Heart left ventricle (tissue), 16 donors: ENCODE data around the gene SLC35B4. TPM values are rescaled to one million over a fixed set of nuclear protein-coding genes. Genes with fewer than 3 reads are reported as not detected.

ENCODE experiments used
- ATAC-seq, 4 donors: fragments of 200-7000 bp; cut with Tn5 transposase; one replicate each; pipeline ENCODE4 v1.9.1; 2020 to 2022; ENCODE audit warnings: moderate library complexity in 4 of 4, mild to moderate bottlenecking in 3 of 4, moderate number of reproducible peaks in 1 of 4
- DNase-seq, 5 donors: peaks; one replicate each; pipeline ENCODE4 v3.0.0-alpha.2; 2020
- H3K27ac ChIP-seq, 12 donors: fragments of 200-600 bp; sonication (generic) in 4 of 12; one replicate each; pipeline versions ENCODE4 v1.5.0 to v1.8.0; 2016 to 2022; ENCODE audit warnings: mild to moderate bottlenecking in 2 of 12
- H3K27me3 ChIP-seq, 9 donors: fragments of 200-600 bp; sonication (generic) in 2 of 9; one replicate each; pipeline versions ENCODE4 v1.5.1 to v1.8.0; 2016 to 2022; ENCODE audit warnings: mild to moderate bottlenecking in 3 of 9
- H3K36me3 ChIP-seq, 9 donors: fragments of 200-600 bp; sonication (generic) in 2 of 9; one replicate each; pipeline versions ENCODE4 v1.5.0 to v1.8.0; 2018 to 2022; ENCODE audit warnings: mild to moderate bottlenecking in 2 of 9
- H3K4me1 ChIP-seq, 12 donors: fragments of 200-600 bp; sonication (generic) in 4 of 12; one replicate each; pipeline versions ENCODE4 v1.5.0 to v1.8.0; 2016 to 2022; ENCODE audit warnings: mild to moderate bottlenecking in 3 of 12
- H3K4me3 ChIP-seq, 12 donors: fragments of 200-600 bp; sonication (generic) in 4 of 12; one replicate each; pipeline versions ENCODE4 v1.5.0 to v1.8.0; 2017 to 2022; ENCODE audit warnings: mild to moderate bottlenecking in 9 of 12, moderate library complexity in 4 of 12
- H3K9me3 ChIP-seq, 12 donors: fragments of 200-600 bp; sonication (generic) in 4 of 12; one replicate each; pipeline versions ENCODE4 v1.5.0 to v1.8.0; 2016 to 2022; ENCODE audit warnings: mild to moderate bottlenecking in 1 of 12
- POLR2A ChIP-seq, 2 donors: fragments of 450-650 bp; IDR thresholded peaks; one replicate each; pipeline ENCODE4 v1.6.1; 2017; ENCODE audit warnings: antibody characterized with exemption in 2 of 2, mild to moderate bottlenecking in 2 of 2, moderate library complexity in 2 of 2
- WGBS, 4 donors: extraction: QIAGEN DNeasy Blood & Tissue Kit in 2 of 4; methylation state at CpG; one replicate each; pipeline versions ENCODE4 v1.1.5 to v1.1.7; 2013 to 2018; 5-methylcytosine and 5-hydroxymethylcytosine counted together
- intact Hi-C, 10 donors: fragments of 100-400 bp; cut with DNase I; formaldehyde crosslinking; loops; one replicate each; pipeline versions ENCODE4 v1.11.1 to v1.14.2; 2022
- polyA plus RNA-seq, 2 donors: library from polyadenylated mRNA; stranded (reverse); fragments of 200-250 nt; gene quantifications; one replicate each; pipeline ENCODE4 v1.2.3, GENCODE V29; 2013
- total RNA-seq, 9 donors: library from RNA; depleted of rRNA in 2 of 9; stranded (reverse); fragments of >200 nt in 2 of 9; fragmentation: NEBNext Ultra II Directional in 3 of 9; extraction: Animal tissue kit (Norgen Biotek cat#: 25700) in 3 of 9; gene quantifications; one replicate each; pipeline versions ENCODE4 v1.1.0 to v1.2.4, GENCODE V29; 2016 to 2023
- TF ChIP-seq, protein P1 (sequence below), 12 donors: fragments of 200-600 bp; sonication (generic) in 4 of 12; IDR thresholded peaks; one replicate each; pipeline versions ENCODE4 v1.5.0 to v1.8.0; 2018 to 2022; ENCODE audit warnings: antibody characterized with exemption in 12 of 12, mild to moderate bottlenecking in 5 of 12
- donor health status: ischemic (EF 13 %, LVEDD 7.1; RV severe dilation, severe dysfunction).
- donor health status: healthy with polysubstance abuse.
- donor health status: DM: no; HTN: yes; CAD: no.
- donor health status: DM: no; HTN: no; CAD: no.
- donor health status: ischemic (EF 25% LVEDD 6.9; RV normal size, moderate dysfunction).
- donor health status: ischemic (EF 25% LVEDD 5.7; RV mildly dilated, moderate dysfunction).
- donor health status: healthy.
- donor health status: DM: yes; HTN: yes; CAD: no.
- donor health status: ischemic (EF 35%, LVEDD 5.7; RV mildly dilated, moderate dysfunction).
- donor health status: nonischemic (EF 11% LVEDD 7.7; RV severe dilation, severe dysfunction).
- donor health status: DM: yes; HTN: yes; CAD: no.
- donor health status: PGD.
- donor health status: ischemic (EF 29% LVEDD 5.4; RV normal size, mild dysfunction).
- donor health status: nonischemic (EF 23%, LVEDD 6.1; RV moderate dilation, normal function).

SLC35B4 gene
- total and polyA plus RNA-seq, 11 donors: 2.6 to 8.6 (median 5.4) TPM

DNA sequence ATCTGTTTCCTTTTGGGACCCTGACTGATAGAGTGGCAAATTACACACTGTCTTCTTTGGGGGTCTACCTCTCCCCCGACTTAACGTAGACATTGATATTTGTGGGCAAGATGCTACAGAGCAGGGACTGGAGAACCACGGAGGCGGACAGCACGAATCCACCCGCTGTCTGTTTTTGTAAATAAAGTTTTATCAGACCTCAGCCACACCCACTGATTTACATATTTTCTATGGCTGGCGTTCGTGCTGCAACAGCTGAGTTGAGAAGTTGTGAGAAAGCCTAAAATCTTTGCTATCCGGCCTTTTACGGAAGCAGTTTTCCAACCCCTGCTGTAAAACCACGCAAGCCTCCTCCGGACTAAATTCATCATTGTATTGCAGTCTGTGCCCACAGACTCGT is 17.2 kb upstream of the SLC35B4 start:
- no peaks in the 10 kb centered on the region for H3K36me3 ChIP-seq
- TF ChIP-seq, protein P1, sequence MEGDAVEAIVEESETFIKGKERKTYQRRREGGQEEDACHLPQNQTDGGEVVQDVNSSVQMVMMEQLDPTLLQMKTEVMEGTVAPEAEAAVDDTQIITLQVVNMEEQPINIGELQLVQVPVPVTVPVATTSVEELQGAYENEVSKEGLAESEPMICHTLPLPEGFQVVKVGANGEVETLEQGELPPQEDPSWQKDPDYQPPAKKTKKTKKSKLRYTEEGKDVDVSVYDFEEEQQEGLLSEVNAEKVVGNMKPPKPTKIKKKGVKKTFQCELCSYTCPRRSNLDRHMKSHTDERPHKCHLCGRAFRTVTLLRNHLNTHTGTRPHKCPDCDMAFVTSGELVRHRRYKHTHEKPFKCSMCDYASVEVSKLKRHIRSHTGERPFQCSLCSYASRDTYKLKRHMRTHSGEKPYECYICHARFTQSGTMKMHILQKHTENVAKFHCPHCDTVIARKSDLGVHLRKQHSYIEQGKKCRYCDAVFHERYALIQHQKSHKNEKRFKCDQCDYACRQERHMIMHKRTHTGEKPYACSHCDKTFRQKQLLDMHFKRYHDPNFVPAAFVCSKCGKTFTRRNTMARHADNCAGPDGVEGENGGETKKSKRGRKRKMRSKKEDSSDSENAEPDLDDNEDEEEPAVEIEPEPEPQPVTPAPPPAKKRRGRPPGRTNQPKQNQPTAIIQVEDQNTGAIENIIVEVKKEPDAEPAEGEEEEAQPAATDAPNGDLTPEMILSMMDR (IDR thresholded peaks at IDR 0.05): no peak
- TF ChIP-seq POLR2A (IDR thresholded peaks at IDR 0.05): no peak
- no peak overlapping the region for H3K4me3 ChIP-seq
- H3K9me3 ChIP-seq: no peaks in the 10 kb centered on the region
- DNase-seq (no peak), ATAC-seq (no peak)
- no peaks in the 10 kb centered on the region for H3K4me1 ChIP-seq
- intact Hi-C loops: no loop called here
- H3K27ac ChIP-seq: no peak overlapping the region
- peaks cover 0 to 16% (median 8%) of the 10 kb centered on the region in 9 donors for H3K27me3 ChIP-seq
- WGBS, 4 donors: 80 to 86% (median 84%) methylated on average over 13 of the region's 13 CpGs

DNA sequence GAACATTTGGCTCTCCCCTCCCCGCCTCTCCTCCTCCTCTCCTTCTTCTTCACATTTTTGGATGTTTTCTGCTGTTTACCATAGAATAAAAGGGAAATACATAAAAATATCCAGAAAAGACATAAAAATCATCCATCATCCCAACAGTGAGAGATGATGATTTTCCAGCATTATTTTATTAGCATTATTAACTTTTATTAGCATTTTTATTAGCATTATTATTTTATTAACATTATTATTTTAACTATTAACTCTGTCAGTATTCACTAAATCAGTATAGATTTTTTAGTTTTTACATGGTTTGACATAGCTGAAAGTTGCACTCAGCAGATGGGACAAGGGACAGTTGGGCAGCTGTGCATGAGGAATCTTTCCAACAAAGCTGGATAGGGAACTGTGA is 16.2 kb upstream of the SLC35B4 start:
- Histone ChIP-seq H3K4me1 (no peaks in the 10 kb centered on the region), H3K4me3 (no peak overlapping the region), H3K36me3 (no peaks in the 10 kb centered on the region), H3K27me3 (peaks cover 0 to 16% (median 8%) of the 10 kb centered on the region in 9 donors), H3K9me3 (no peaks in the 10 kb centered on the region), H3K27ac (no peak overlapping the region)
- DNase-seq (no peak), ATAC-seq (no peak)
- no peak for TF ChIP-seq POLR2A (IDR thresholded peaks at IDR 0.05)
- TF ChIP-seq, protein P1 (IDR thresholded peaks at IDR 0.05): no peak
- WGBS, 4 donors: 83 to 95% (median 91%) methylated on average over 1 of the region's 1 CpG
- intact Hi-C loops: no loop called here

DNA sequence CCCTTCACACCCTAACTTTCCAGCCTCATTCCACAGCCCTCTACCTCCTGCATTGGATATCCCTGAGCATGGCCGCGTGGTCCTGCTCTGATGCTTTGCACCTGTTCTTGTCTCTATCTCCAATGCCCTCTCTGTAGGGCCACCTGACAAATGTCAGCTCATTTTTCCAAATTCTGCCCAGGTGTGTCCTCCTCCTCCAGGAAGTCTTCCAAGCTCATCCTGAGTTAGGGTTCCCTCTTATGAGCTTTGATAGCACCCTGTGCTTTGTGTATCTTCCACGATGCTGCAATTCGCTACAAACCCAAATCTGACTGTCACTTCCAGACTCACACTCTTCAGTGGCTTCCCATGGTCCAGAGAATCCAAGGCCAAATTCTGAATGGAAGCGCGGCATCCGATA is 14.7 kb upstream of the SLC35B4 start:
- Histone ChIP-seq H3K27me3 (peaks cover 0 to 15% (median 8%) of the 10 kb centered on the region in 9 donors), H3K4me1 (no peaks in the 10 kb centered on the region), H3K27ac (no peak overlapping the region), H3K36me3 (no peaks in the 10 kb centered on the region), H3K4me3 (no peak overlapping the region), H3K9me3 (no peaks in the 10 kb centered on the region)
- TF ChIP-seq POLR2A (IDR thresholded peaks at IDR 0.05): no peak
- TF ChIP-seq, protein P1 (IDR thresholded peaks at IDR 0.05): no peak
- ATAC-seq (no peak), DNase-seq (no peak)
- 94 to 98% (median 96%) methylated on average over 7 of the region's 7 CpGs for WGBS, 4 donors
- intact Hi-C loops: no loop called here

DNA sequence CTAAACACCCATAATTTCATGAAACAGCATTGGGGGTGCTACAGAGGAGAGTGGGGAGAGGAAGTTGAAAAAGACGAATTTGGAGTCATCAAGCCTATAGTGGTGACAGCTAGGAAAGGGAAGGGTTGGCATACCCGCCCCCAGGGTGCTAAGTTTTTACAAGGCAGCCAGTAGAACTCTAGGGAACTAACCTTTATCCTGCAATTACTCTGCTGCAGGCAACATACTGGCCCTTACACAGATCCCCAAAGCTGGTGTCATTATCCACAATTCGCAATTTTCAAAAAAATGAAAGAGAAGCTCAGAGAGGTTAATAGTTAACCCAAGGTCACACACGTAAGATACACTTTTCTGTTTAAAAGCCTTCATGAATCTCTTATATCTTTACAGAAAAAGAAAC is 14.2 kb upstream of the SLC35B4 start:
- no peak overlapping the region for H3K4me3 ChIP-seq
- 74 to 80% (median 75%) methylated on average over 4 of the region's 4 CpGs for WGBS, 4 donors
- DNase-seq (no peak), ATAC-seq (no peak)
- TF ChIP-seq POLR2A (IDR thresholded peaks at IDR 0.05): no peak
- TF ChIP-seq, protein P1 (IDR thresholded peaks at IDR 0.05): no peak
- no peaks in the 10 kb centered on the region for H3K36me3 ChIP-seq
- no peaks in the 10 kb centered on the region for H3K9me3 ChIP-seq
- intact Hi-C loops: no loop called here
- H3K27ac ChIP-seq: no peak overlapping the region
- no peaks in the 10 kb centered on the region for H3K4me1 ChIP-seq
- peaks cover 0 to 14% (median 8%) of the 10 kb centered on the region in 9 donors for H3K27me3 ChIP-seq
